HepG2 (cell line): ENCODE data around the gene SPAG5. TPM values are rescaled to one million over a fixed set of nuclear protein-coding genes. Genes with fewer than 3 reads are reported as not detected.
A peak's percentile ranks its signal among the peaks of the same experiment; 100 is the strongest.

Experiments used
- ATF7-NPFF ChIP-seq: sonication (generic); formaldehyde crosslinking; IDR thresholded peaks from 2 replicates; pipeline ENCODE4 v1.8.1; 2023; ENCODE audit warnings: mild to moderate bottlenecking, low read depth, missing genetic modification reagents, moderate library complexity
- ELF4 ChIP-seq: sonication (generic); formaldehyde crosslinking; IDR thresholded peaks from 2 replicates; pipeline ENCODE4 v1.5.0; 2020; ENCODE audit warnings: missing genetic modification reagents, mild to moderate bottlenecking, moderate library complexity, borderline replicate concordance
- EZH2 ChIP-seq: conservative IDR thresholded peaks from 2 replicates; pipeline ENCODE4 v1.6.1; 2012; ENCODE audit warnings: mild to moderate bottlenecking, low read depth, low read length, moderate library complexity
- FIP1L1 ChIP-seq: fragments of 200-400 bp; formaldehyde crosslinking; IDR thresholded peaks from 2 replicates; pipeline ENCODE4 v1.6.1; 2018; ENCODE audit warnings: low read depth, mild to moderate bottlenecking, low read length, moderate library complexity, borderline replicate concordance; ENCODE audit not compliant: insufficient read depth
- KLF11 ChIP-seq: IDR thresholded peaks from 2 replicates; pipeline ENCODE4 v1.6.1; 2016; ENCODE audit warnings: missing compliant biosample characterization
- LCORL ChIP-seq, 2 experiments: fragments of 450-650 bp in 1 of 2; sonication (generic) in 1 of 2; formaldehyde crosslinking in 1 of 2; IDR thresholded peaks; 2 replicates each; pipeline versions ENCODE4 v1.5.0 to v1.6.1; 2017 to 2020; ENCODE audit warnings: antibody characterized with exemption in 1 of 2, missing genetic modification reagents in 1 of 2
- MED13 ChIP-seq: sonication (generic); formaldehyde crosslinking; IDR thresholded peaks from 2 replicates; pipeline ENCODE4 v1.5.0; 2020; ENCODE audit warnings: missing genetic modification reagents
- NAIF1 ChIP-seq: sonication (generic); formaldehyde crosslinking; IDR thresholded peaks from 2 replicates; pipeline ENCODE4 v1.5.0; 2020; ENCODE audit warnings: mild to moderate bottlenecking, missing genetic modification reagents, borderline replicate concordance
- NCOR1 ChIP-seq: fragments of 200-600 bp; sonication (generic); IDR thresholded peaks from 2 replicates; pipeline ENCODE4 v1.7.0; 2017; ENCODE audit warnings: antibody characterized with exemption, low read length, borderline replicate concordance
- POLR2AphosphoS5 ChIP-seq: IDR thresholded peaks from 2 replicates; pipeline ENCODE4 v1.6.1; 2012; ENCODE audit warnings: low read depth, low read length
- RARA ChIP-seq: IDR thresholded peaks from 2 replicates; pipeline ENCODE4 v1.6.1; 2016; ENCODE audit warnings: missing genetic modification reagents, missing compliant biosample characterization
- YEATS4 ChIP-seq: sonication (generic); formaldehyde crosslinking; IDR thresholded peaks from 2 replicates; pipeline ENCODE4 v1.4.0; 2020; ENCODE audit warnings: missing genetic modification reagents, borderline replicate concordance
- ZBTB21 ChIP-seq: sonication (generic); formaldehyde crosslinking; IDR thresholded peaks from 2 replicates; pipeline ENCODE4 v1.4.0; 2020; ENCODE audit warnings: missing genetic modification reagents
- ZBTB7A ChIP-seq: sonication (generic); formaldehyde crosslinking; IDR thresholded peaks from 2 replicates; pipeline ENCODE4 v1.8.0; 2022; ENCODE audit warnings: mild to moderate bottlenecking, missing genetic modification reagents
- ZNF292 ChIP-seq: sonication (generic); formaldehyde crosslinking; IDR thresholded peaks from 2 replicates; pipeline ENCODE4 v1.8.1; 2022; ENCODE audit warnings: mild to moderate bottlenecking, low read depth, missing genetic modification reagents, borderline replicate concordance
- ZNF317 ChIP-seq: sonication (generic); formaldehyde crosslinking; IDR thresholded peaks from 2 replicates; pipeline ENCODE4 v1.5.0; 2020; ENCODE audit warnings: mild to moderate bottlenecking, missing genetic modification reagents
- ZNF510 ChIP-seq: sonication (generic); formaldehyde crosslinking; IDR thresholded peaks from 2 replicates; pipeline ENCODE4 v1.4.0; 2020; ENCODE audit warnings: low read depth, mild to moderate bottlenecking, missing genetic modification reagents
- ZNF547 ChIP-seq: sonication (generic); formaldehyde crosslinking; IDR thresholded peaks from 2 replicates; pipeline ENCODE4 v1.5.1; 2020; ENCODE audit warnings: mild to moderate bottlenecking, missing genetic modification reagents
- ZNF614 ChIP-seq: IDR thresholded peaks from 2 replicates; pipeline ENCODE4 v1.6.1; 2018; ENCODE audit warnings: missing biosample characterization, missing genetic modification reagents, inconsistent platforms, borderline replicate concordance
- ZNF724P ChIP-seq: sonication (generic); formaldehyde crosslinking; IDR thresholded peaks from 2 replicates; pipeline ENCODE4 v1.8.0; 2022; ENCODE audit warnings: missing genetic modification reagents, borderline replicate concordance
- ZNF772 ChIP-seq: sonication (generic); formaldehyde crosslinking; IDR thresholded peaks from 2 replicates; pipeline ENCODE4 v1.5.0; 2020; ENCODE audit warnings: mild to moderate bottlenecking, missing genetic modification reagents
- ZNF776 ChIP-seq: sonication (generic); formaldehyde crosslinking; IDR thresholded peaks from 2 replicates; pipeline ENCODE4 v1.4.0; 2020; ENCODE audit warnings: mild to moderate bottlenecking, missing genetic modification reagents
- polyA plus RNA-seq, 8 experiments: library from polyadenylated mRNA; depleted of rRNA in 3 of 8; stranded (reverse) in 7 of 8; unstranded in 1 of 8; fragments of >200 nt; fragmentation: Illumina TruSeq in 4 of 8; extraction: Trizol in 4 of 8; gene quantifications; 2 replicates each; pipeline versions ENCODE4 v1.2.1 to v1.2.3, GENCODE V29; 2011 to 2016; ENCODE audit warnings: low read depth in 4 of 8, missing spikeins in 1 of 8, mixed read lengths in 1 of 8; ENCODE audit not compliant: insufficient read depth in 1 of 8
- total RNA-seq, 5 experiments: library from RNA; depleted of rRNA; stranded (reverse); fragments of >200 nt; fragmentation: Illumina TruSeq; extraction: Trizol; gene quantifications; 2 replicates each; pipeline ENCODE4 v1.2.3, GENCODE V29; 2016; ENCODE audit warnings: low read depth in 1 of 5
- TF ChIP-seq, protein P1 (sequence below): IDR thresholded peaks from 2 replicates; pipeline ENCODE4 v1.6.1; 2016; ENCODE audit warnings: low read depth, control low read depth
- TF ChIP-seq, protein P2 (sequence below): IDR thresholded peaks from 2 replicates; pipeline ENCODE4 v1.6.1; 2016; ENCODE audit warnings: control low read depth
- TF ChIP-seq, protein P3 (sequence below): sonication (generic); formaldehyde crosslinking; IDR thresholded peaks from 2 replicates; pipeline ENCODE4 v1.5.1; 2020; ENCODE audit warnings: missing genetic modification reagents, mild to moderate bottlenecking, borderline replicate concordance
- TF ChIP-seq, protein P4 (sequence below): sonication (generic); formaldehyde crosslinking; IDR thresholded peaks from 2 replicates; pipeline ENCODE4 v1.4.0; 2020; ENCODE audit warnings: missing genetic modification reagents

The SPAG5 gene
- total and polyA plus RNA-seq, 2 of the 13 experiments (the other 11 are each of a cell fraction or from before 2014, with no cell fraction given): 41.4 to 98.0 TPM

DNA sequence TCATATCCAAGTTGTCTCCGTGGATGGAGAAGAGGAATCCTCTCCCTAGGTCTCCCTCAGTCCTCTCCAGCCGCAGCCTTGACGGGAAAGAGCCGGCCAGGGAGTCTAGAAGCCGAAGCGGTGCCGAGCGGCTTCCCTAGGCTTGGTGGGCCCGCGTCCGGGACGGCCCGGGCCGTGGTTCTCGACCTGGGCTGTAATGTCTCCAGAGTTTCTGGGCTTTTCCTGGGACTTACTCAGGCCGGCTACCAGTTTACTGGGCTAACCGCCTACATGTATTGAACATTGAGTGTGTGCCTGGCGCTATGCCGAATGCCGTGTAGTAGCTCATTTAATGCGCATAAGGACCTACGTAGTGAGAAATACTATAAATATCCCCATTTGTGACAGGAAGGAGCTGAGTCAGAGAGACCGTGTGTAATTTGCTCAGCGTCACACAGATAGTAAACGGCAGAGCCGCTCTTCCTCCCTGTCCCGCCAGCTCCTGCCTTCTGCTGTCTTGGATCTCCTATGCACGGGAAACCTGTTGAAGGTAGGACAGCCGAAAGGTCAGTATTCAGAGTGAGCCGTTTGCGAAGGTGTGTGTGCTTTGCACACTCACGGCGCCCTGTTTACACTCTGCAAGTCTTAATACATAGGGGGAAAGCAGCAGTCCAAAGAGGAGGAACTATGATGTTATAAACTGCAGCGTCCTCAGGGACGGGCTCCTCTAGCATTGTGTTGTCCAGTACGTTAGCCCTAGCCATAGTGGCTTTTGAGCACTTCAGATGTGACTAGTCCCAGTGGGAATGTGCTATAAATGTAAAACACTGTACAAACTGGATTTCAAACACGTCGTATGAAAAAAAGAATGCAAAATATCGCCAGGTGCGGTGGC, 723 bp upstream of the SPAG5 start (continued):
- no peak; the same call in 1 of the 2 replicates for TF ChIP-seq ZNF292
- TF ChIP-seq ZNF724P: no peak
- no peak for TF ChIP-seq ATF7-NPFF
- TF ChIP-seq ELF4 (CRISPR knock-in tag): no peak
- peak; percentile 43; the same call in 1 of the 2 replicates for TF ChIP-seq ZNF776 (CRISPR knock-in tag)
- TF ChIP-seq LCORL (IDR thresholded peaks at IDR 0.05): no peak
- no peak for TF ChIP-seq LCORL (CRISPR knock-in tag; IDR thresholded peaks at IDR 0.05)
- peak; percentile 0; the same call in 1 of the 2 replicates for TF ChIP-seq YEATS4 (CRISPR knock-in tag)
- no peak for TF ChIP-seq ZNF510 (CRISPR knock-in tag)
- no peak for TF ChIP-seq ZNF772 (CRISPR knock-in tag)
- TF ChIP-seq ZBTB7A (CRISPR knock-in tag): no peak
- no peak for TF ChIP-seq KLF11 (CRISPR knock-in tag)
- peak; percentile 74 for TF ChIP-seq NAIF1 (CRISPR knock-in tag)
- TF ChIP-seq ZNF614 (CRISPR knock-in tag): no peak
- TF ChIP-seq ZBTB21 (CRISPR knock-in tag): no peak
- TF ChIP-seq ZNF547 (CRISPR knock-in tag): 0 out of 2 replicates have a peak, but pooled peaks have one; percentile 7
- TF ChIP-seq, protein P1, sequence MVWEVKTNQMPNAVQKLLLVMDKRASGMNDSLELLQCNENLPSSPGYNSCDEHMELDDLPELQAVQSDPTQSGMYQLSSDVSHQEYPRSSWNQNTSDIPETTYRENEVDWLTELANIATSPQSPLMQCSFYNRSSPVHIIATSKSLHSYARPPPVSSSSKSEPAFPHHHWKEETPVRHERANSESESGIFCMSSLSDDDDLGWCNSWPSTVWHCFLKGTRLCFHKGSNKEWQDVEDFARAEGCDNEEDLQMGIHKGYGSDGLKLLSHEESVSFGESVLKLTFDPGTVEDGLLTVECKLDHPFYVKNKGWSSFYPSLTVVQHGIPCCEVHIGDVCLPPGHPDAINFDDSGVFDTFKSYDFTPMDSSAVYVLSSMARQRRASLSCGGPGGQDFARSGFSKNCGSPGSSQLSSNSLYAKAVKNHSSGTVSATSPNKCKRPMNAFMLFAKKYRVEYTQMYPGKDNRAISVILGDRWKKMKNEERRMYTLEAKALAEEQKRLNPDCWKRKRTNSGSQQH: no peak
- TF ChIP-seq POLR2AphosphoS5: no peak
- TF ChIP-seq NCOR1: no peak
- TF ChIP-seq RARA (CRISPR knock-in tag): no peak
- TF ChIP-seq, protein P2, sequence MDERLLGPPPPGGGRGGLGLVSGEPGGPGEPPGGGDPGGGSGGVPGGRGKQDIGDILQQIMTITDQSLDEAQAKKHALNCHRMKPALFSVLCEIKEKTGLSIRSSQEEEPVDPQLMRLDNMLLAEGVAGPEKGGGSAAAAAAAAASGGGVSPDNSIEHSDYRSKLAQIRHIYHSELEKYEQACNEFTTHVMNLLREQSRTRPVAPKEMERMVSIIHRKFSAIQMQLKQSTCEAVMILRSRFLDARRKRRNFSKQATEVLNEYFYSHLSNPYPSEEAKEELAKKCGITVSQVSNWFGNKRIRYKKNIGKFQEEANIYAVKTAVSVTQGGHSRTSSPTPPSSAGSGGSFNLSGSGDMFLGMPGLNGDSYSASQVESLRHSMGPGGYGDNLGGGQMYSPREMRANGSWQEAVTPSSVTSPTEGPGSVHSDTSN (CRISPR knock-in tag): no peak
- TF ChIP-seq EZH2: no peak
- no peak for TF ChIP-seq MED13 (CRISPR knock-in tag)
- no peak for TF ChIP-seq ZNF317 (CRISPR knock-in tag)
- TF ChIP-seq FIP1L1: no peak
- TF ChIP-seq, protein P3, sequence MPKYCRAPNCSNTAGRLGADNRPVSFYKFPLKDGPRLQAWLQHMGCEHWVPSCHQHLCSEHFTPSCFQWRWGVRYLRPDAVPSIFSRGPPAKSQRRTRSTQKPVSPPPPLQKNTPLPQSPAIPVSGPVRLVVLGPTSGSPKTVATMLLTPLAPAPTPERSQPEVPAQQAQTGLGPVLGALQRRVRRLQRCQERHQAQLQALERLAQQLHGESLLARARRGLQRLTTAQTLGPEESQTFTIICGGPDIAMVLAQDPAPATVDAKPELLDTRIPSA (CRISPR knock-in tag): no peak
- TF ChIP-seq, protein P4, sequence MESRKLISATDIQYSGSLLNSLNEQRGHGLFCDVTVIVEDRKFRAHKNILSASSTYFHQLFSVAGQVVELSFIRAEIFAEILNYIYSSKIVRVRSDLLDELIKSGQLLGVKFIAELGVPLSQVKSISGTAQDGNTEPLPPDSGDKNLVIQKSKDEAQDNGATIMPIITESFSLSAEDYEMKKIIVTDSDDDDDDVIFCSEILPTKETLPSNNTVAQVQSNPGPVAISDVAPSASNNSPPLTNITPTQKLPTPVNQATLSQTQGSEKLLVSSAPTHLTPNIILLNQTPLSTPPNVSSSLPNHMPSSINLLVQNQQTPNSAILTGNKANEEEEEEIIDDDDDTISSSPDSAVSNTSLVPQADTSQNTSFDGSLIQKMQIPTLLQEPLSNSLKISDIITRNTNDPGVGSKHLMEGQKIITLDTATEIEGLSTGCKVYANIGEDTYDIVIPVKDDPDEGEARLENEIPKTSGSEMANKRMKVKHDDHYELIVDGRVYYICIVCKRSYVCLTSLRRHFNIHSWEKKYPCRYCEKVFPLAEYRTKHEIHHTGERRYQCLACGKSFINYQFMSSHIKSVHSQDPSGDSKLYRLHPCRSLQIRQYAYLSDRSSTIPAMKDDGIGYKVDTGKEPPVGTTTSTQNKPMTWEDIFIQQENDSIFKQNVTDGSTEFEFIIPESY (CRISPR knock-in tag): no peak
